Measurements from ENCODE around the gene CAVIN1.

The CAVIN1 gene

DNA sequence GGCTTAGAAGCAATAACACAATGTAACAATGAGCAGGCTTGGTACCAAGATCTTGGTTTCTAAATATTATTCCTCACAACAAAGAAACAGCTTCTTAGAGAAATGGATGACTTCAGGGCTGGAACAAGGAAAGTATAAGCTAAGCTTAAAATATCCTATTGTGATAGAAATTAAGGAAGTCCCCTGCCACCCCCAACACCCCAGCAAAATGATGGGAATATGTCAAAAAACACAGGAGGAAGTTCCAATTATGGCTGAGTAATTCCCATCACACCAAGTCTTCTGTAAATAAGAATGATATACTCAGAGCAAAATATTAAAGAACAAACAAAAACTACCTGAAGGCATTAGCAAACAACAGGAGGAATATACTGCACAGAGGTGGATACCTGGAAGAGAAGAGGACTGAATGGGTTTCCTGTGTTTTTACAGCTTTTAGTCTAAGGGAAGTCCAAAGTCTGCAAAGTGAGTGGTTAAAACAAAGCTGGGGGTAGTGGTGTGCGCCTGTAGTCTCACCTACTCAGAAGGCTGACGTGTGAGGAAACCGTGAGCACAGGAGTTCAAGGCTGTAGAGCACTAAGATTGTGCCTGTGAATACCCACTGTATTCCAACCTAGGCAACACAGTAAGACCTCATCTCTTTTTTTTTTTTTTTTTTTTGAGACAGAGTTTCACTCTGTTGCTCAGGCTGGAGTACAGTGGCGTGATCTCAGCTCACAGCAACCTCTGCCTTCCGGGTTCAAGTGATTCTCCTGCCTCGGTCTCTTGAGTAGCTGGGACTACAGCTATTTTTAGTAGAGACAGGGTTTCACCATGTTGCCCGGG is 18.5 kb upstream of the CAVIN1 start:
- no peaks in the 10 kb centered on the region for H3K9me2 ChIP-seq (replicated peaks; ENCODE audit: insufficient read depth, low read length)
- H3K4me3 ChIP-seq (ENCODE audit: insufficient read depth, low read length, poor library complexity, severe bottlenecking) = no peak overlapping the region
- 0 out of 2 replicates have a peak, but pooled peaks cover 3% of the 10 kb centered on the region for H3F3A ChIP-seq (ENCODE audit: insufficient read depth)
- H3K36me3 ChIP-seq (ENCODE audit: low read length) = no peaks in the 10 kb centered on the region
- TF ChIP-seq, protein P1, sequence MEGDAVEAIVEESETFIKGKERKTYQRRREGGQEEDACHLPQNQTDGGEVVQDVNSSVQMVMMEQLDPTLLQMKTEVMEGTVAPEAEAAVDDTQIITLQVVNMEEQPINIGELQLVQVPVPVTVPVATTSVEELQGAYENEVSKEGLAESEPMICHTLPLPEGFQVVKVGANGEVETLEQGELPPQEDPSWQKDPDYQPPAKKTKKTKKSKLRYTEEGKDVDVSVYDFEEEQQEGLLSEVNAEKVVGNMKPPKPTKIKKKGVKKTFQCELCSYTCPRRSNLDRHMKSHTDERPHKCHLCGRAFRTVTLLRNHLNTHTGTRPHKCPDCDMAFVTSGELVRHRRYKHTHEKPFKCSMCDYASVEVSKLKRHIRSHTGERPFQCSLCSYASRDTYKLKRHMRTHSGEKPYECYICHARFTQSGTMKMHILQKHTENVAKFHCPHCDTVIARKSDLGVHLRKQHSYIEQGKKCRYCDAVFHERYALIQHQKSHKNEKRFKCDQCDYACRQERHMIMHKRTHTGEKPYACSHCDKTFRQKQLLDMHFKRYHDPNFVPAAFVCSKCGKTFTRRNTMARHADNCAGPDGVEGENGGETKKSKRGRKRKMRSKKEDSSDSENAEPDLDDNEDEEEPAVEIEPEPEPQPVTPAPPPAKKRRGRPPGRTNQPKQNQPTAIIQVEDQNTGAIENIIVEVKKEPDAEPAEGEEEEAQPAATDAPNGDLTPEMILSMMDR (IDR thresholded peaks at IDR 0.05; ENCODE audit: insufficient read depth, low read length, poor library complexity, severe bottlenecking) = no peak
- no peak for TF ChIP-seq EZH2phosphoT487 (conservative IDR thresholded peaks at IDR 0.05; ENCODE audit: low read length)
- H2AFZ ChIP-seq (ENCODE audit: low read depth, low read length, severe bottlenecking) = no peak overlapping the region
- no peak overlapping the region for H3K27ac ChIP-seq (ENCODE audit: low read depth, low read length)
- no peak overlapping the region for H3K9ac ChIP-seq (ENCODE audit: low read length)
- H4K20me1 ChIP-seq (ENCODE audit: low read depth, low read length) = no peaks in the 10 kb centered on the region
- no peaks in the 10 kb centered on the region for H3K79me2 ChIP-seq (ENCODE audit: insufficient read depth, low read length)
- no peaks in the 10 kb centered on the region for H3K27me3 ChIP-seq (ENCODE audit: low read length)
- H3K4me2 ChIP-seq (ENCODE audit: low read depth, low read length, poor library complexity, severe bottlenecking) = no peak overlapping the region
- no peaks in the 10 kb centered on the region for H3K9me3 ChIP-seq (ENCODE audit: insufficient read depth, low read length)

DNA sequence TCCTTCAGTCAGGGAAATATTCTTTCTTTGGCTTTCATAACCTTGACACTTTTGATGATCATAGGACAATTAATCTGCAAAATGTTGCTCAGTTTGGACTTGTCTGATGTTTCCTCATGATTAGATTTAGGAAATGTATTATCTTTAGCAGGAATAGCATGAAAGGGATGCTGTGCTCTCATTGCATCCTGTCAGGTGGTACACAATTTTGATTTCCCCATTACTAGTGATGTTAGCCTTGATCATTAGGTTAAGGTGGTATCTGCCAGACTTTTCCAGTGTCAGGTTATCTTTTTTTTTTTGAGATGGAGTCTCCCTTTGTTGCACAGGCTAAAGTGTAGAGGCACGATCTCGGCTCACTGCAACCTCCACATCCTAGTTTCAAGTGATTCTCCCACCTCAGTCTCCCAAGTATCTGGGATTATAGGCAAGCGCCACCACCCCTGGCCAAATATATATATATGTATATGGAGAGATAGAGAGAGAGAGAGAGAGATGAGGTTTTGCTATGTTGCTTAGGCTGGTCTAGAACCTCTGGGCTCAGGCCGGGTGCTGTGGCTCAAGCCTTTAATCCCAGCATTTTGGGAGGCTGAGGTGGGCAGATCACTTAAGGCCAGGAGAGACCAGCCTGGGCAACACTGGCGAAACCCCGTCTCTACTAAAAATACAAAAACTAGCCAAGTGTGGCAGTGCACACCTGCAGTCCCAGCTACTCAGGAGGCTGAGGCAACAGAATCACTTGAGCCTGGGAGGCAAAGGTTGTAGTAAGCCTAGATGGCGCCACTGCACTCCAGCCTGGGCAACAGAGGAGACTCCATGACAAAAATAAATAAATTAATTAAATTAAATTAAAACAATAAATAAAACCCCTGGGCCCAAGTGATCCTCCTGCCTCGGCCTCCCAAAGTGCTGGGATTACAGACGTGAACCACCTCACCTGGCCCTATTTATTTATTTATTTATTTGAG is 15.8 kb upstream of the CAVIN1 start:
- H4K20me1 ChIP-seq (ENCODE audit: low read depth, low read length) = no peaks in the 10 kb centered on the region
- no peaks in the 10 kb centered on the region for H3K9me2 ChIP-seq (replicated peaks; ENCODE audit: insufficient read depth, low read length)
- no peaks in the 10 kb centered on the region for H3K36me3 ChIP-seq (ENCODE audit: low read length)
- H3K4me2 ChIP-seq (ENCODE audit: low read depth, low read length, poor library complexity, severe bottlenecking) = peak overlapping the region; percentile 12
- H3K79me2 ChIP-seq (ENCODE audit: insufficient read depth, low read length) = no peaks in the 10 kb centered on the region
- no peak overlapping the region for H3K4me3 ChIP-seq (ENCODE audit: insufficient read depth, low read length, poor library complexity, severe bottlenecking)
- no peak overlapping the region for H3K9ac ChIP-seq (ENCODE audit: low read length)
- no peaks in the 10 kb centered on the region for H3K27me3 ChIP-seq (ENCODE audit: low read length)
- no peak overlapping the region for H3K27ac ChIP-seq (ENCODE audit: low read depth, low read length)
- no peaks in the 10 kb centered on the region for H3K9me3 ChIP-seq (ENCODE audit: insufficient read depth, low read length)
- H2AFZ ChIP-seq (ENCODE audit: low read depth, low read length, severe bottlenecking) = no peak overlapping the region
- no peaks in the 10 kb centered on the region for H3F3A ChIP-seq (ENCODE audit: insufficient read depth)
- TF ChIP-seq, protein P1 (IDR thresholded peaks at IDR 0.05; ENCODE audit: insufficient read depth, low read length, poor library complexity, severe bottlenecking) = peak; percentile 49
- no peak for TF ChIP-seq EZH2phosphoT487 (conservative IDR thresholded peaks at IDR 0.05; ENCODE audit: low read length)

DNA sequence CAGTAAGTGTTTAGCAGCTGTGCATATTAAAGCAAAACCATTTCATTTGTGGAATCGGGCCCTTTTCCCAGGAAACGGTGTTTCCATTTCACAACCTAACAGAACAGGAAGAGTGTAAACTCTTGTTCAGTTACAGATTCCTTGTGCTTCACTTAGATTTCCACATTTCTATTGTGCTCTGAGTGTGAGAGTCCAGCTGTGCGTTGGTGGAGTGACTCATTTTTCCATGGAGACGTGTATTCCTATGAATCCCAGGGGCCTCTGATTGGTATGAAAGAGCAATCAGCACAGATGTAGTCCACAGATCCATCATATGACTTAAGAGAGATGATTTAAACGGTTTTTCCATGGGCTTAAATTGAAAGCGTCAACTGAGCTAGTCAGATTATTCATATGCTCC is 13.3 kb upstream of the CAVIN1 start:
- Histone ChIP-seq H3K9me2 (replicated peaks; ENCODE audit: insufficient read depth, low read length) (no peaks in the 10 kb centered on the region), H3K4me3 (ENCODE audit: insufficient read depth, low read length, poor library complexity, severe bottlenecking) (no peak overlapping the region), H3K79me2 (ENCODE audit: insufficient read depth, low read length) (no peaks in the 10 kb centered on the region), H3K9ac (ENCODE audit: low read length) (no peak overlapping the region), H3F3A (ENCODE audit: insufficient read depth) (no peaks in the 10 kb centered on the region), H3K36me3 (ENCODE audit: low read length) (no peaks in the 10 kb centered on the region), H4K20me1 (ENCODE audit: low read depth, low read length) (no peaks in the 10 kb centered on the region), H3K4me2 (ENCODE audit: low read depth, low read length, poor library complexity, severe bottlenecking) (no peak overlapping the region), H2AFZ (ENCODE audit: low read depth, low read length, severe bottlenecking) (no peak overlapping the region), H3K27ac (ENCODE audit: low read depth, low read length) (no peak overlapping the region), H3K9me3 (ENCODE audit: insufficient read depth, low read length) (no peaks in the 10 kb centered on the region), H3K27me3 (ENCODE audit: low read length) (no peaks in the 10 kb centered on the region)
- TF ChIP-seq EZH2phosphoT487 (conservative IDR thresholded peaks at IDR 0.05; ENCODE audit: low read length) = no peak
- TF ChIP-seq, protein P1 (IDR thresholded peaks at IDR 0.05; ENCODE audit: insufficient read depth, low read length, poor library complexity, severe bottlenecking) = no peak

All from SU-DHL-6 (cell line).